ENCODE data around the gene ACTN4. TPM values are rescaled to one million over a fixed set of nuclear protein-coding genes. Genes with fewer than 3 reads are reported as not detected.

The ACTN4 gene
- polyA plus RNA-seq, 1 experiment = 970 TPM

DNA sequence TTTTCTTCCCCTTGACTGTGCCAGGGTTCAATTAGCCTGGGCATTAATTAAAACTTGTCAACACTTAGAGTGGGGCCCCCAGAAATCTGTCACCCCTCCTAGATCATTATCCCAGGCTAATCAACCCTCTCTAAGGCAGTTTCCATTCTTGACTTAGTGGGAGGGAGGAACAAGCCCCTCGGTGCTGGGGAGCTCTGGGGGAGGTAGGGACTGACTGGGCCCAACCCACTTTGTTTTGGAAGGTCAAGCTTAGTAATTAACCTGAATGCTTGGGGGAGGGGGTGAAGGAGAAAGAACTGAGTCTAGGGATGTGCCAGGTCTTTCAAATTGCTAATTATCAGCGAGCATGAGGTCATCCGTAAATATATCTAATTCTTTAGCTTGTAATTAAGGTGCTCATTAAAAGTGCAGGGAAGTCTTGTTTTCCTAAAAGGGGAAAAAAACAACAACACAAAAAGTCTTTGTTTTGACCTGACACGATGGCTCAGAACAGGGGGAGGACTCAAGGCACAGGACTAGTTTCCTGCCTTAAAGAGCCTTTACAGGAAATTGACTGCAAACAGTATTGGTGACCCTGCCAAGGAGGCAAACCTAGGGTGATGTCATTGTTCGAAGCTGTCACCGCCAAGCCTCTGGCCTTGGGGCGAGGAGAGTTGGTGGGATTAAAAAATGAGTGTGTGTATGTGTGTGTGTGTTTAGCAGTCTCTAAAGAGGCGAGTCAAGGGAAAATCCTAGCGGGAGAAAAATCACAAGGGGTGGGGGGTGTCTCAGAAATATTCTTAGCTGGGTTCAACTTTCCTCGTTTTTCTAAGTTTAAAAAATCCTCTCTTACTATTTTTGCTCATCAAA lies 19.4 kb downstream of the ACTN4 start:
- DNase-seq (ENCODE audit: low read depth) = no peak
- POLR2A ChIA-PET = interaction anchor here (0.6 kb wide), 1 partner anchor 24 kb away, joined by 17 read pairs; no protein-coding TSS in a partner anchor
- Histone ChIP-seq H3K36me3 (ENCODE audit: control insufficient read depth, insufficient read depth, low read length) (no peaks in the 10 kb centered on the region), H3K4me3 (ENCODE audit: low read depth, low read length) (no peak overlapping the region), H3K27me3 (ENCODE audit: control insufficient read depth, insufficient read depth, low read length) (no peaks in the 10 kb centered on the region)
- CTCF ChIA-PET = interaction anchor here (0.9 to 1.1 kb wide), 3 partner anchors 18 to 33 kb away, joined by 3 to 5 read pairs (median 3); no protein-coding TSS in a partner anchor
- TF ChIP-seq, protein P1, sequence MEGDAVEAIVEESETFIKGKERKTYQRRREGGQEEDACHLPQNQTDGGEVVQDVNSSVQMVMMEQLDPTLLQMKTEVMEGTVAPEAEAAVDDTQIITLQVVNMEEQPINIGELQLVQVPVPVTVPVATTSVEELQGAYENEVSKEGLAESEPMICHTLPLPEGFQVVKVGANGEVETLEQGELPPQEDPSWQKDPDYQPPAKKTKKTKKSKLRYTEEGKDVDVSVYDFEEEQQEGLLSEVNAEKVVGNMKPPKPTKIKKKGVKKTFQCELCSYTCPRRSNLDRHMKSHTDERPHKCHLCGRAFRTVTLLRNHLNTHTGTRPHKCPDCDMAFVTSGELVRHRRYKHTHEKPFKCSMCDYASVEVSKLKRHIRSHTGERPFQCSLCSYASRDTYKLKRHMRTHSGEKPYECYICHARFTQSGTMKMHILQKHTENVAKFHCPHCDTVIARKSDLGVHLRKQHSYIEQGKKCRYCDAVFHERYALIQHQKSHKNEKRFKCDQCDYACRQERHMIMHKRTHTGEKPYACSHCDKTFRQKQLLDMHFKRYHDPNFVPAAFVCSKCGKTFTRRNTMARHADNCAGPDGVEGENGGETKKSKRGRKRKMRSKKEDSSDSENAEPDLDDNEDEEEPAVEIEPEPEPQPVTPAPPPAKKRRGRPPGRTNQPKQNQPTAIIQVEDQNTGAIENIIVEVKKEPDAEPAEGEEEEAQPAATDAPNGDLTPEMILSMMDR (IDR thresholded peaks at IDR 0.05; ENCODE audit: insufficient read depth, low read depth, low read length) = no peak

DNA sequence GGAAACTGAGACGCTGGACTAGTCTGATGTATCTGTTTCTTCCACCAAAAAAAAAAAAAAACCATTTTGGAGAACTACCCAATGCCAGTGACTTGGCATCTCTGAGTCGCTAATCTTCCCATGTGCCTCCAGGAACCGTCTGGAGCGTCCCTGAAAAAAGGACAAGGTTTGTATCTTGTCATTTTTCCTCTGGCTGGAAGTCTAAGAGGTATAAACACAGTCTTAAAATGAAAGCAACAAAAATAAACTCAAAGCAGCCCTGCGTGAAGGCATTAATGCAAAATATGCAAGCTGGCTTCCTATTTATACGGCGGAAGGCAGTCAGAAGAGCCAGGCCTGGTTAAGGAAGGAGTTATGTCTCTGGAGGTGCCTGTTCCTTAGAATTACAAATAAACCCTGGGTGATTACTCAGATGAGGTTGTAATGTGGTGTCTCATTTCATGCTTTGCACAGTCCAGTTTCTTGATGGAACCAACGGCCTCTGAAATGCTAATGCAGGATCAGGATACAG lies 20.3 kb downstream of the ACTN4 start:
- DNase-seq (ENCODE audit: low read depth) = peak; percentile 59
- ChIA-PET CTCF (no interaction called here), POLR2A (interaction anchor here (0.6 kb wide), 1 partner anchor 23 kb away, joined by 17 read pairs; no protein-coding TSS in a partner anchor)
- no peaks in the 10 kb centered on the region for H3K27me3 ChIP-seq (ENCODE audit: control insufficient read depth, insufficient read depth, low read length)
- no peak overlapping the region for H3K4me3 ChIP-seq (ENCODE audit: low read depth, low read length)
- TF ChIP-seq, protein P1 (IDR thresholded peaks at IDR 0.05; ENCODE audit: insufficient read depth, low read depth, low read length) = no peak
- no peaks in the 10 kb centered on the region for H3K36me3 ChIP-seq (ENCODE audit: control insufficient read depth, insufficient read depth, low read length)

DNA sequence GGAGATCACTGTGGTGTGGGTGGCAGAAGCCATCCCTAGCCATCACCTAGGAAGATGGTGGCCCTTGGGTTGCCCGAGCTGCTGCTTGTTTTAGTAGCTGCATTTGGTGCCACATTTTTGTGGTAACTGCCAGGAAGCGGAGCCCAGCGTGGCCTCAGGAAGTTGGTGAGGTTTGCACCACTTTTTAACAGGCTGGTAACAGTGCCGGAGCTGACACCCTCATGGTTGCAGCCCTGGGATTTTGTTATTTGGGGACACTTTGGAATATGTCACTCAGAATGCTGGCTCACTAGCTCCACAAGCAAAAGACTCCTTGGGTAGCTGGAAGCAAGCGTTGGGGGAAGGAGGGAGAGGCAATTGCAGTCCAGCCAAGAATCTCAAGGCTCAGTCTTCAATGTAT lies 22.1 kb downstream of the ACTN4 start:
- H3K36me3 ChIP-seq (ENCODE audit: control insufficient read depth, insufficient read depth, low read length) = no peaks in the 10 kb centered on the region
- H3K27me3 ChIP-seq (ENCODE audit: control insufficient read depth, insufficient read depth, low read length) = no peaks in the 10 kb centered on the region
- DNase-seq (ENCODE audit: low read depth) = no peak
- TF ChIP-seq, protein P1 (IDR thresholded peaks at IDR 0.05; ENCODE audit: insufficient read depth, low read depth, low read length) = no peak
- ChIA-PET POLR2A (no interaction called here), CTCF (interaction anchor here (1.7 kb wide), 1 partner anchor 11 kb away, joined by 4 read pairs; no protein-coding TSS in a partner anchor)
- no peak overlapping the region for H3K4me3 ChIP-seq (ENCODE audit: low read depth, low read length)

DNA sequence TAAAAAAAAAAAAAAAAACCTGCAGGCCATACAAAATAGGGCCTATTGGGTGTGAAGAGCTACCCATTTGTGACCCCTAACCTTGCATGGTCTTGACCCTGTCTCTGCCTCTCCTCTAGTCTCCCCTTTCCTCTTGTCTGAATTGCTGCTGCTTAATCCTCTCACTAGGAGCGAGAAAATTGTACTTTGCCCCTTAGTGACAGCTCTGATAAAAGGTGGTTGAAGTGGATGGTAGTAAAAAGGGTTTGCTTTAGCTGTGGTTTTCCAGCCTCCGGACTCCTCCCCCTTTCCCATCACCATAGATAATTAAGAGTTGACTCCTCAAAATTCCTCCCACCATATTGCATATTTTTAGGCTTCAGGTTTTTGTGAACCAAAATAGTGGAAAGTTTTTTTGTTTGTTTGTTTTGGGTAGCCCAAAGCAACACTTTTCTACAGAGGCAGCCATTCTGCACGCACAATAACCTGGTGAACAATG lies 23.5 kb downstream of the ACTN4 start:
- TF ChIP-seq, protein P1 (IDR thresholded peaks at IDR 0.05; ENCODE audit: insufficient read depth, low read depth, low read length) = no peak
- no peaks in the 10 kb centered on the region for H3K27me3 ChIP-seq (ENCODE audit: control insufficient read depth, insufficient read depth, low read length)
- no peak for DNase-seq (ENCODE audit: low read depth)
- H3K36me3 ChIP-seq (ENCODE audit: control insufficient read depth, insufficient read depth, low read length) = no peaks in the 10 kb centered on the region
- H3K4me3 ChIP-seq (ENCODE audit: low read depth, low read length) = no peak overlapping the region
- ChIA-PET CTCF (interaction anchor here (1.0 to 1.7 kb wide), 4 partner anchors 12 to 21 kb away, joined by 3 to 5 read pairs (median 4); no protein-coding TSS in a partner anchor), POLR2A (interaction anchor here (0.7 kb wide), 2 partner anchors 52 to 564 kb away, joined by 6 to 11 read pairs; no protein-coding TSS in a partner anchor)

DNA sequence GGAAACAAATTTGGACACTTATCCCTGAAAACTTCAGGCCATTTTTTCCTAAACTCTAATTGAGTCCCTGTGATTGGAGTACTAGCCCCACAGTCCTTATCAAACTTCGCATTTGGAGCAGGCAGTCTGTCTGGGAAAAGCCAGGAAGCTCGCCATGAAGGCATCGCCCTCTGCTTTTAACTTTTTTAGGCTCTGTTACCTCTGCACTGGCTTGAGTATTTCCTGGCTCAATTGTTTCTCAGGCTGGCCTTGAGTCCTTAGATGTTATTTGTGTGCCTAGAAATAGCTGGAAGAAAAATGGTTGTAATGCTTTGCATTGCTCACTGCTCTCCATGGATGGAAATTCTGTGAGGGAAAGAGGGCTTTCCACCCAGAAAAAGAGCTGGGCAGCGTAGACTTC lies 24.2 kb downstream of the ACTN4 start:
- no peaks in the 10 kb centered on the region for H3K36me3 ChIP-seq (ENCODE audit: control insufficient read depth, insufficient read depth, low read length)
- POLR2A ChIA-PET = no interaction called here
- no peak overlapping the region for H3K4me3 ChIP-seq (ENCODE audit: low read depth, low read length)
- no peak for DNase-seq (ENCODE audit: low read depth)
- CTCF ChIA-PET = interaction anchor here (1.6 kb wide), 1 partner anchor 20 kb away, joined by 3 read pairs; no protein-coding TSS in a partner anchor
- H3K27me3 ChIP-seq (ENCODE audit: control insufficient read depth, insufficient read depth, low read length) = no peaks in the 10 kb centered on the region
- TF ChIP-seq, protein P1 (IDR thresholded peaks at IDR 0.05; ENCODE audit: insufficient read depth, low read depth, low read length) = no peak

Measured in BJ (cell line).